ENCODE data around the gene JAG2. TPM values are rescaled to one million over a fixed set of nuclear protein-coding genes. Genes with fewer than 3 reads are reported as not detected.

The JAG2 gene
- total RNA-seq, 2 donors from 2014 or later = 22.4 to 25.5 TPM

- intact Hi-C loops (cut with DNase I) = no loop called here
- DNase-seq (peak; percentile 14), ATAC-seq (no peak)
These were observed 22.2 kb downstream of the JAG2 start for GRCh38 chr14:105146181-105146975.

GRCh38 chr14:105145381-105146180, 23.0 kb downstream of the JAG2 start:
- peak; percentile 19 for DNase-seq
- ATAC-seq = no peak
- intact Hi-C loops (cut with DNase I) = no loop called here

- DNase-seq (peak; percentile 17), ATAC-seq (no peak)
- intact Hi-C loops (cut with DNase I) = no loop called here
These were observed 23.8 kb downstream of the JAG2 start for GRCh38 chr14:105144666-105145380.

DNA sequence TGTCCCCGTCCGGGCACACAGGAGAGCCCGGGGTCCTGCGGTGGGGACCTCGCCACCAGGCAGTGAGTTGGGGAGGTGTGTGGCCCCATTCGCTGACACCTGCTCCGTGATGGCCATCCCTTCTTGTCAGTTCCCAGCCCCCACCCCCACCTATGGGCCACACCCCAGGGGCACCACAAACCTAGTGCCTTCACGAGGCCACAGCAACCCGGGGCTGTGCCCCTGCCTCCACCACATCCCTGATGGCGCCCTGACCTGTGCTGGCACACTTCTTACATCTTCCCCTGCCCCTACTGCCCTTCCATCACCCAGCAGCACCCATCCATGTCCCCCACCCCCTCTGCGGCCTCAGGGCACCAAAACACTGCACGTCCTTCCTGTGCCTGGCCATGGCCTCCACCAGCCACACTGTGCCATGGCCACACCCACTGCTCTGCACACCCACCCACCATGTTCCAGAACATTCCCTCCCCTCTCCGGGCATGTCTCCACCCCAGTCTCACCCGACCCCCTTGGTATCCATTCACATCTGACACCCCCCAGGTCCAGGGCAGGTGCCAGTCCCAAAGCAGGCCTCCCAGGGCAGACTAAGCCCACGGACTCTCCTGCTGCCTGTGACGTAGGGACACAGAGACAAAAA, 24.4 kb downstream of the JAG2 start:
- intact Hi-C loops (cut with DNase I) = no loop called here
- ATAC-seq = no peak
- DNase-seq = no peak

GRCh38 chr14:105143451-105144025, 25.0 kb downstream of the JAG2 start:
- DNase-seq (peak; percentile 17), ATAC-seq (no peak)
- intact Hi-C loops (cut with DNase I) = no loop called here

DNA sequence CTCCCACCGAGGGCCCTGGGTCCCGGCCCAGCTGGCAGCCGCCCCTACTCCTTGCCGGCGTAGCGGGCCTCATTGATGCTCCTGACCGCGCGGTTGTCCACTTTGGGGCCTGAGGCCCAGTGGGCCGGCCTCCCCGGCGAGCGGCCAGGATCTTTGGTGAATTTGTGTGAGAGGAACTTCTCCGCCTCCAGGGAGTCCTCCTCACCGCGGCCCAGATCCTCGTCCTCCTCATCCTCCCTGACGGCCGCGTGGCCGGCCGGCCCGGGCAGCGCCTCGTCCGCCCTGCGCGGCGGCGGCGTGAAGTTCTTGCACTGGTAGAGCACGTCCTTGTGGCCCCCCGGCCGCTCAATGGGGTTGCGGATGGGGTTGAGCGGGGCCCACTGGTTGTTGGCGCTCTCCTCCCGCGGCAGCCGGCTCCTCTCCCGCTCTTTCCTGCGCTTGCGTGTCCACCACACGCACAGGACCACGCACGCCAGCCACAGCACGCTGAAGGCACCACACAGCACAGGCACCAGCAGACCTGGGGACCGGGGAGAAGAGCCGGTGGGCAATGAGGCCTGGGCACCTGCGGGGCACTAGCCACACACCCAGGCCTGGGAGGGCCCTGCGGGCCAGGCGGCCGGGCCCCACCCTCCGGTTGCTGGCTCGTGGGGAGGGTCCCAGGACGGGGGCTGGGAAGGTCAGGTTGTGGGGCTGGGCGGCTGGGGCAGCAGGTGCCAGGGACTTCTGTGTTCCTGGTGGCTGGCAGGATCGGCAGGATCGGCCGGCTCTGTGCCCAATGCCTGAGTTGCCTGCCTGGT, 25.7 kb downstream of the JAG2 start:
- DNase-seq (peak; percentile 22), ATAC-seq (no peak)
- intact Hi-C loops (cut with DNase I) = no loop called here

- no peak for ATAC-seq
- peak; percentile 16 for DNase-seq
- intact Hi-C loops (cut with DNase I) = no loop called here
These were observed 26.9 kb downstream of the JAG2 start for GRCh38 chr14:105141486-105142281.

DNA sequence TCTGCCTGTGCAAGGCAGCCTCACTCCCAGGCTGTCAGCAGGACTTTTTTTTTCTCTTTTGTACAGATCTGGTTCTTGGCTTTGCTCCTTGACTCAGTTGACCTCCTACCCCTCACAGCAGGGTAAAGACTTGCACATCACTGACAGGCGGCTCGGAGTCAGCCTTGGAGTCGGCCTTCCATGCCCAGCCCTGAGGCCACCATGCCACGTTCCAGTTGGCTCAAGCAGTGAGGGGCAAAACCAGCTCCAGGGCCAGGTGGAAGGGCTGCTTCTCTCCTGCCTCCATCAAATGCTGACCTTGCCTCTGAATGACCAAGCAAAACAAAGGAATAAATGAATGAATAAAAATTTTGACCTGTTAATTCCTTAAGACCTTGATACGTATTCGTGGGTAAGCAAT, 27.6 kb downstream of the JAG2 start:
- DNase-seq (no peak), ATAC-seq (no peak)
- intact Hi-C loops (cut with DNase I) = no loop called here

DNA sequence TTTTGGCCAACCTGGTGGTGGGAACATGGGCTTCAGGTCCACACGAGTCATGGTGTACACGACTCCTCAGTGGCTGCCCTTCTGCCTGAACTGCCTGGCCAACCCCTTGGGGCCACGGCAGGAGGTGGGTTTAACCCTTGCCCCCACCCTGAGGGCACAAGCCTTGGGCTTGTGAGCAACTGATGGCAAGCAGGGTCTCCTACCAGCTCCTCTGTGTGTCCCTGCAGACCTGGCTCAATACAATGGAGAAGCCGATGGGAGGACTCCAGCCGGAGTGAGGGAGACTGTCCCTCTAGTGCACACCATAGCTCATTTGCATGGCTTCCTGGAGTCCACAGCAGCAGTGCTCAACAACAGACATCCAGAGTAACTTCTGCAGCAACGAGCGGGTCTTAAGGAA, 28.0 kb downstream of the JAG2 start:
- intact Hi-C loops (cut with DNase I) = no loop called here
- DNase-seq (no peak), ATAC-seq (no peak)

GRCh38 chr14:105139831-105140239, 28.7 kb downstream of the JAG2 start:
- intact Hi-C loops (cut with DNase I) = no loop called here
- no peak for ATAC-seq
- no peak for DNase-seq

DNA sequence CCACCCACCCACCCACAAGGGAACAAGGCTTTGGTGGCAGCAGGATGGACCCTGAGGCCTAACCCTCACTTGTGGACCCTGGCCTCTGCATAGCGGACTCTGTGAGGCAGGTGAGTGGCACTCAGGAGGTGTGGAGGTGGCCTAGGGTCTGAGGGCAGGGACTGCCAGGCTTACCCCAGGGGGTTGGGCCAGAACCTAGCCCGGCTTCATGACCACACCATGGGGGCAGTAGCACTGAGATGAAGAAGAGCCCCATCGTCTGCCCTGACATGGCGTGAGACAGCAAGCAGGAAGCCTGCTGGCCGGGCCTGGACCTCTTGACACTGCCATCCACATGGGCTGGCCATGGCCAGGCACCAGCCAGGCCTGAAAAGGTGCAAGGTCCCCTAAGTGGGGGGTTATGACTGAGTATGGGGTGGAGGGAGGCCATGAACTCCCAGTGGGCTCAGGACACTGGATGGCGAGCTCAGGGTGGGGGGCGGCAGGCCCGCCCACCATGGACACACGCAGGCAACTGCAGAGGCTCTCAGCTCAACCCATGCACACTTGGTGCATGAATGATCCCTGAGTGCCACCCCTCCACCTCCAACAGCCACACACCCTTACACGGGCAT, 29.3 kb downstream of the JAG2 start:
- intact Hi-C loops (cut with DNase I) = no loop called here
- DNase-seq (no peak), ATAC-seq (no peak)

DNA sequence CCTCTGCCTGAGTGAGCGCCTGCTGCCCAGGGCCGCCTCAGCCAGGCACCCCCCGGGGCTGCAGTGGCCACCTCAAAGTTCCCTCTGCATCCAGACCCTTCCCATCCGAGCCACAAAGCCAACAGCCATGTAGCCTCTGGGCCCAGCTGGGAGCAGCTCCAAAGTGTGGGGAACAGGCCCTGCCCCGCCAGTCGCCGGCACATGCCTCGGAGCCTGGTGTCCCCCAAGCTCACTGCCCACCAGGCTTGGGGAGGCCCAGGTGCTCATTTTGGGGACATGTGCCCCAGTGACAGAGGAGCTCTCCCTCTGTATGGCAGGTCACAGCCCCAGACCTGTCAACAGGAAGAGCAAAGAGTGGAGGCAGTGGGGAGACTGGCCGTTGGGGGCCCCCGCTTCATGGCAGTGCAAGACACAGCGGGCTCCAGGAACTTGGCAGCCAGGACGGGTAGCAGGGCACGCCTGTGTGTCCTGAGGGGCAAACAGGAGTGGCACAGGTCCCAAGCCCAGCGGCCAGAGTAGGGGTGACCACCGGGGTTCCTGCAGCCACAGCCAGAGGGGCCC, 29.9 kb downstream of the JAG2 start:
- intact Hi-C loops (cut with DNase I) = no loop called here
- DNase-seq = no peak
- no peak for ATAC-seq

GRCh38 chr14:105138021-105138541, 30.5 kb downstream of the JAG2 start:
- intact Hi-C loops (cut with DNase I) = no loop called here
- ATAC-seq (no peak), DNase-seq (peak; percentile 18)

DNA sequence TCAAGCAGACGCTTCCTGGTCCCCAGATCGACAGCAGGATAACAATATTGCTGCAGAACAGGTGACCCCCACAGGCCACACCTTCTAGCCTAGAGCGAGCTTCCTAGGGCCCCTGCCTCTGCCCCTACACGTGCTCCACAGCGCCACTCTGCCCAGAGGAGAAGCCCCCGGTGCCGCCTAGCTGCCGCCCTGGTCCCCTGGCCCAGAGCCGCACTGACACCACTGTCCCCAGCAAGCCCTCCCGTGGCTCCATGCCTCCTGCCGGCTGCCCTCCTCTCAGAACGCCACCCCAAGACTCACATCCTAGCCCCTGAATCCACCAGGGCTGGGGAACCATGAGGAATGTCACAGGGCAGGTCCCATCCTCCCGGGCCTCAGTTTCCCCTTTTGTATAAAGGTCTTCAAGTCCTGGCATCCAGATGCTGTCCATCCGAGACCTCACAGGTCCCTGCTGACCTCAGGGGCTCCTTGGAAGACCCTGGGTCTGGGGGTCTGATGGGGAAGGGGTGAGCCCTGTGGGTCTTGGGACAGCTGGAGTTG, 31.0 kb downstream of the JAG2 start:
- DNase-seq (no peak), ATAC-seq (no peak)
- intact Hi-C loops (cut with DNase I) = no loop called here

GRCh38 chr14:105136401-105137322, 31.9 kb downstream of the JAG2 start:
- DNase-seq (no peak), ATAC-seq (no peak)
- intact Hi-C loops (cut with DNase I) = no loop called here

All from left cardiac atrium (tissue), 4 donors.